Measurements from ENCODE around the gene GLRX3.

The GLRX3 gene

DNA sequence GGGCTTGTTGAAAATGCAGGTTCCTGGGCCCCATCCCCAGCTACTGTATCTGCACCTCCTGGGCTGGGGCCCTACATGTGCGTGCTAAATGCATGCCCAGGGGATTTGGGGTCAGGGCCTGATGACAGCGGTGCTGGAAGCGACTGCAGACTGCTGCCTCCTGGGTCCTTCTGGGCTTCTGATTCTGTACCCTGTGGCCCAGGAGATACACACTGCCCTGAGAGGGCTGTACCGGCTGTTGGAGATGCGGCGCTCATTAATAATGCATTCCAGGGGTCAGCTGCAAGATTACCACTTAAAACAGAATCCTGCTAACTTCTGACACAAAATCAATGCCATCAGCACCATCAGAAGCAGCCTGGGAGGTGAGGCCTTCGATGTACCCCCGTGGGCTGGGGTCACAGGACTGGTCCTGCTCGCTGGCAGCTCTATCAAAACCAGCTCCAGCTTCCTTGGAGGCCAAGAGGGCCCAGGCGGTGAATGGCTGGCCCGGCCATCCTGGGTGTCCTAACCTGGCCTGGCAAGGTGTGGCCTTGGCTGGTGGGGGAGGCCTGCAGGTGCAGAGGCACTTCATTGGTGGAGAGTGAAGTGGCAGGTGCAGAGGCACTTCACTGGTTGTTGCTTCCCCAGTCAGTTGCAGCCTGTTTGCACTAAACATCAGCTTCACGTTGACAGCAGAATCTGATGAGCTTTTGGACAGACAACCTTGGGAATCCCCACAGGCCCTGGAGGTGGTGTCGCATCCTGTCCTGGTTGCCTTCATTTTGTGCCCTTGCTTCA, 79.2 kb downstream of the GLRX3 start:
- no peak for FAIRE-seq
- TF ChIP-seq POLR2A (IDR thresholded peaks at IDR 0.05; ENCODE audit: low read depth, low read length): no peak
- no peak for DNase-seq (ENCODE audit: insufficient read length, low spot score)

- FAIRE-seq: no peak
- TF ChIP-seq POLR2A (IDR thresholded peaks at IDR 0.05; ENCODE audit: low read depth, low read length): no peak
Measured at GRCh38 chr10:130215931-130216231, 79.7 kb downstream of the GLRX3 start.

DNA sequence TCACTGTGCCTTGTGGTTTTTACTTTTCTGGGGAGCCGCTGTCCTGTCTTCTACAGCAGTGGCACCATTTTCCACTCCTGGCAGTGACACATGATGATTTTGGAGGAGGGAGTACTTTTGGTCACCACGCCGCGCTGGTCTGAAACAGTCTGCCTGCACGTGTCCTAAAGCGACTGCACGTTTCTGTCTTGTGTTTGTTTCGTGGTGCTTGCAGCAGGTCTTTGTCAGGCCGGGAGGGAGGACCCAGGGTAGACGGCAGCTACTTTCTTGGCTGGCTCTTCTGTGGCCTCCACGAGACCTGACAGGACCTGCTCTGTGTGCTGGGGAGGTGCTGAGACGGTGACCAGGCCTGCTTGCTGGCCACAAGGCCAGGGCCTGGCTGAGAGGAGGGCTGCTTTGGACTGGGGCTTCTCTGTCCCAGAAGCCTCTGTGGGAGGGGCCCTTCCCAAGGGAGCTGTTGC, 82.0 kb downstream of the GLRX3 start:
- FAIRE-seq: no peak
- no peak for TF ChIP-seq POLR2A (IDR thresholded peaks at IDR 0.05; ENCODE audit: low read depth, low read length)

More at GRCh38 chr10:130215931-130216231, 79.7 kb downstream of the GLRX3 start:
- no peak for DNase-seq (ENCODE audit: insufficient read length, low spot score)

GRCh38 chr10:130218936-130219335, 82.7 kb downstream of the GLRX3 start:
- DNase-seq (ENCODE audit: insufficient read length, low spot score): no peak
- FAIRE-seq: no peak
- TF ChIP-seq POLR2A (IDR thresholded peaks at IDR 0.05; ENCODE audit: low read depth, low read length): no peak

More for the DNA sequence above, 82.0 kb downstream of the GLRX3 start:
- no peak for DNase-seq (ENCODE audit: insufficient read length, low spot score)

DNA sequence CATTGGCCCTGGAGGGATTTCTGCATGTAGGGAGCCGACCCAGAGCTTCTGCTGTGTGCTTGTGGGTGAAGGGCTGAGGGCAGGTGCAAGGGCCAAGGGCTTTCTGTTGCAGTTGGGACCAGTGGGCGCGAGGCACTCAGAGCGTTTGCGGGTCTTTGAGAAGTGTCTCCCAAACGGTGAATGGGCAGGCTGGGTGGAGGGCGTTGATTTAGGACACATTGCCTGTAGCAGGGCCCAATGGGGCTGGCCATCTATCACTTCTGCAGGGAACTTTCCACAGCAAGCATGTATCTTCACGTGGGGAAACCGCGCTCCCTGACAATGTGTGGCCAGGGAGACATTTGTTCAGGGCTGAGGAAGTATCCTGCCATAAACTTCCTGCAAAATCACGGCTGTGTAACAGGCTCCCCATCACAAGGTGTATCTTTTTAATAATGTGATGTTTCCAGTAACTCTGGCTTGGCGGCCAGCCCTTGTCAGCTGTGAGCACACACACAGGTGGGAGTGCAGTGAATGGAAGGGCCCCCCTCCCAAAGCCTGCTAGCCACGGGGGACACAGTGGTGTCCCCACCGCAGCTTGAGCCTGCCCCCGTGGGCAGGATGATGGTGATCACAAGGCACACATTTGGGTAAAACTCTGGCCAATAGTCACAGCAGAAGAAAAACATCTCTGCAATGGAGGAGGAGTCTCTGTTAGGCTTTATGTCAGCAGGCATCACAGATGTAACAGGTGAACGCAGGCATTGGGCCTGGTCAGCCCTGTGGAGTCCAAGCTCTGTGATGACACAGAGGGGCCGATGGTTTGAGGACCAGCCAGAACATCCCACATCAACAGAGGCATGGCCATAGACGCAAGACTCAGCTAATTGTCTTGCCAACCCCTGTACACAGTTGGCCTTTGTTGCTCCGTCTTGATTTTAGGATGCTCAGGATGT, 84.3 kb downstream of the GLRX3 start:
- no peak for TF ChIP-seq POLR2A (IDR thresholded peaks at IDR 0.05; ENCODE audit: low read depth, low read length)
- no peak for DNase-seq (ENCODE audit: insufficient read length, low spot score)
- no peak for FAIRE-seq

DNA sequence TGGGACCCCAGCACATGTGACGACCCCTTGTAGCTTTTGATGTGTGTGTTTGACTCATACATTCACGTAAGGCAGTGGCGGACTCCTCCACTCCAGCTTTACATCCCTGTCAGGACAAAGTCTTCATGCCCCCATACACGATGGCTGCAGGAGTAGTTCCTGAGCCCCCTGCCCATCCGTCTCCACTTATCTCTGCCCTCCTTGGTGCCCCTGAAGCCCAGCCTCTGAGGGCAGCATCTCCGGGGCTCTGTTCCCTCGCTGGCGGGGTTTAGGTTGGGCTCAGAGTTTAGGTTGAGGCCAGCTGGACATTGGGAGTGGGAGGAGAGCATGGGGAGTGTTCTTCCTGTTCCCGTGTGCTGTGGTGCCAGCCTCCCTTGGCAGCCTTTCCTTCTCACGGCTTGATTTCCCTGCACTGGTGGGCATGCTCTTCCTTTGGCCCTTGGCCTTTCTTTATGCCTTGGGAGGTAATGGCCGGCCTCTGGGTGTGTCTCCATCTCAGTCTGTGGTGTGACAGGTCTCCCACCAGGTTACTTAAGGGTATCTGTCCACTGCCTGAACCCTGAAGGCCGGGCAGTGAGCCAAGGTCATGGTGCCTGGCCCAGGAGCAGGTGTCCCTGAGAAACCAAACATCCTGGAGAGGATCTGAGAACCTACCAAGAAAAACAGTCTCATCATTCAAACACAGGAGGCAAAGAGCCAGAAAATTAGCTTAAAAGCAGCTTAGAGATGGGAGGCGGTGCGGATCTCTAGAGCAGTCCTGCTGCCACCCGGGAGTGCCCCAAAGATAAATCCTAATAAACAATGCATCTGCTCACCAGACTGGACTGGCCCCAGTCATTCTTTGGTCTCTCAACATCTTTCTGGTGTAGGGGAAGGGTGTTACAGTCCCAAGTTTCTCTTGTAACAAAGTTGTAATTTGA, 85.5 kb downstream of the GLRX3 start:
- no peak for FAIRE-seq

GRCh38 chr10:130222381-130222780, 86.2 kb downstream of the GLRX3 start:
- FAIRE-seq (no peak), DNase-seq (ENCODE audit: insufficient read length, low spot score) (no peak)
- no peak for TF ChIP-seq POLR2A (IDR thresholded peaks at IDR 0.05; ENCODE audit: low read depth, low read length)

More for the DNA sequence above, 85.5 kb downstream of the GLRX3 start:
- no peak for DNase-seq (ENCODE audit: insufficient read length, low spot score)
- no peak for TF ChIP-seq POLR2A (IDR thresholded peaks at IDR 0.05; ENCODE audit: low read depth, low read length)

DNA sequence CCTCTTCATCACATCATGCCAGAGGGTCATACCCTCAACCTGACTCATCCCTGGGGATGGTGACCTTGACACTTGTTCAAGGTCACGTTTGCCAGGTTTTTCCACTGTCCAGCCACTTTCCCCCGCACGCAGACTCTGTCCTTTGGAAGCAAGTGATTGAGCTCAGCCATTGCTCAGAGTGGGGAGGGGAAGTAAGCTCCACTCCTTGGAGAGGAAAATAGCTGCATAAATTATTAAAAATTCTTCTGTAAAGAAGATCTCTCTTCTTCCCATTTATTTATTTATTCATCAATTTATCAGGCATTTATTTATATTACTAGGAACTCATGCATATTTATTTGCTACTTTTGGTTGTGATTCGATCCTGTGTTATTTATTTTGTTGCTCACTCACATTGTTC, 88.0 kb downstream of the GLRX3 start:
- no peak for FAIRE-seq
- TF ChIP-seq POLR2A (IDR thresholded peaks at IDR 0.05; ENCODE audit: low read depth, low read length): no peak

DNA sequence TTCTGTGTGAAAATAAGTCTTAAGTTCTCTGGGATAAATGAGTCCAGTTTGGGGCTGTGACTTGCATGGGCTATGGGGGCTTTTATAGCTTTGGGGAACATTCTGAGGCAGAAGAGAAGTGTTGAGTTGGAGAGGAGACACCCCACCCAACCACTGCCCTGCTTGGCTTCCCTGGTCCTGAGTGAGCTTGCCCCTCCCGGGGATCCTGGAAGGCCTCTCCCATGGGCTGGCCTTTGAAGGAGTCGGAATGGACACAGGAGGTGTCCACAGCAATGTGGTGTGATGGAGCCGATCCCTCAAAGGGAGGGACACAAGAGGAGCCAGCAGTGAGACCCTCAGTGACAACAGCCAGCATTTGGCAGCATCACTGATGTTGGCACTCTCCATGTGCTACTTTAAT, 89.8 kb downstream of the GLRX3 start:
- TF ChIP-seq POLR2A (IDR thresholded peaks at IDR 0.05; ENCODE audit: low read depth, low read length): no peak
- FAIRE-seq (no peak), DNase-seq (ENCODE audit: insufficient read length, low spot score) (no peak)

More for the DNA sequence above, 88.0 kb downstream of the GLRX3 start:
- no peak for DNase-seq (ENCODE audit: insufficient read length, low spot score)

GRCh38 chr10:130227883-130228282, 91.7 kb downstream of the GLRX3 start:
- DNase-seq (ENCODE audit: insufficient read length, low spot score) (no peak), FAIRE-seq (no peak)
- TF ChIP-seq POLR2A (IDR thresholded peaks at IDR 0.05; ENCODE audit: low read depth, low read length): no peak
